Superior temporal gyrus (tissue), 1 donor: ENCODE data around the gene ADGRB2.

Experiments used
- DNase-seq: peaks from one replicate; pipeline ENCODE4 v3.0.0-alpha.2; 2016; ENCODE audit errors: extremely low spot score

The ADGRB2 gene

DNA sequence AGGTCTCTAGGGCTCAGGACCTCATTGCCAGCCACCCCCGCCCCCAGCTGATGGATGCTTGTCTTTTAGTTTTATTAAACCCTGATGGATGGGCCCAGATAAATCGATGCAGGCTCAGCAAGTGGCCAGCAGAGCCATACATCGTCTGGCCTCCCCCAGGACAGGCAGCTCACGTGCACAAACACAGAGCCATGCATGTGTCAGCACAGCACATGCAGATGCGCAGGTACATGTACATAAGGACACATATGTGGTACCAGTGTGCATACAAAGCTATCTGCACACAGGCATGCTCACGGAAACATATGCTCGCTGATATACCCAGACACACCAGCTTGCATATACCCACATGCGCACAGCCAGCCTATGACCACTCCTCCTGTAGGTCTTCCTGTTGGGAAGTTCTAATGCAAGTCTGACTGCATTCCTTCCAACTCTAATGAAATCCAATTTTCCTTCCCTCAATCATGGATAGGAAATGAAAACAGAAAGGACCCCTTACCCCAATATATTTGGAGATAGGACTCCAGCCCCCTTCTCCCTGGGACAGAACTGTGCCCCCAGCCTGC is 61.2 kb downstream of the ADGRB2 start:
- DNase-seq: no peak

DNA sequence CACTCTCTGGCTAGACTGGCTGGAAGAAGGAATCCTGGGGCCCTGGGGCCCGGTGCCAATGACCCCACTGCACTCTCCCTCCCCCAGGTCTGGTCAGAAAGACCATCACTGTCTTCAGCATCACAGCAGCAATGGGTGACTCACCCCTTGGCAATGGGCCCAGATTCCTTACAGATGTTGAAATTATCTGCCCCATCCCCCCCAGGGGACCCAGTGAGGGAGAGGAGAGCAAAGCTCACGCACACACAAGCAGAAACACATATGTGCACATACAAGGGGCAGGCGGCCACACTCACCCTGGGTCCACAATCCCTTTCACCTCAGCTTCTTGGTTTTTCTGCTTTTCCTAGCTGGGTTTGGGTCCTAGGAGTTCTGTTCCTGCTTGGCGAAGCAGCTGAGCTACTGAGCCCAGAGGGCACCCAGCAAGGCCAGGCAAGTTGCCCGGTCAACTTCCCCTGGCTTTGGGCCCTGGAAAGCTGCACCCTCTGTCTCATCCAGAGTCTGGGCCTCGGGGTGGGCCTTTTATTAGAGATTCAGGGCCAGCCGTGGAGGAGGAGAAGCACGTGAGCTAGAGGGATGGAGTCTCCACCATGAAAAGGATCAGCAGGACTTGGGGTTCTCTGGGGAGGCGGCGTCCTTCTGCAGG is 62.9 kb downstream of the ADGRB2 start:
- DNase-seq: peak; percentile 96

DNA sequence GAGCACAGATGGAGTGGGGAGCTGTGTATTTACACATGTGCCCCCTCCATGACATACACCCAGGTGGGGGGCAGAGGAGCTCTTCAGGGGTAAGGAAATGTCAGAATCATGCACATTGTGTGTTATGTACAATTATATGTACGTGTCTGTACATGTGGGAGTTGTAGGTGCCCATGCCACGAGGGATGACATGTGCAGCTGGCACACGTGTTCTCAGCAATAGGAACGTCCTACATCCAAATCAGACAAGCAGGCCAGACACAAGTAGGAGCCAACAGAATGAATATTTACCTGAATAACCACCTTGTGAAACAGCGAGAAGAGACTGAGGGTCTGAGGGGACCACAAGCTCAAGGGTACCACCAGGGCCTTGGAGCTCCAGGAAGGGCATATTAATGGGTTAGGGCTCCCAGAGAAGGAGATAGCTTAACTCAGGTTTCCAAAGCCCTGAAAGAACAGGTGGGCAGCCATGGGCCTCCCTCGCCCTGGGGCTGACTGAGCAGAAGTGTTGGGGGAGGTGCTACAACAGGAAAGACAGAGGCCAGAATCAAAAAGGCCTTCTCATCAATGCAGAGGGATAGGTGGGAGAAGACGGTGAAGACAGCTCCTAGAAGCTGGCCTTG is 63.6 kb downstream of the ADGRB2 start:
- no peak for DNase-seq

DNA sequence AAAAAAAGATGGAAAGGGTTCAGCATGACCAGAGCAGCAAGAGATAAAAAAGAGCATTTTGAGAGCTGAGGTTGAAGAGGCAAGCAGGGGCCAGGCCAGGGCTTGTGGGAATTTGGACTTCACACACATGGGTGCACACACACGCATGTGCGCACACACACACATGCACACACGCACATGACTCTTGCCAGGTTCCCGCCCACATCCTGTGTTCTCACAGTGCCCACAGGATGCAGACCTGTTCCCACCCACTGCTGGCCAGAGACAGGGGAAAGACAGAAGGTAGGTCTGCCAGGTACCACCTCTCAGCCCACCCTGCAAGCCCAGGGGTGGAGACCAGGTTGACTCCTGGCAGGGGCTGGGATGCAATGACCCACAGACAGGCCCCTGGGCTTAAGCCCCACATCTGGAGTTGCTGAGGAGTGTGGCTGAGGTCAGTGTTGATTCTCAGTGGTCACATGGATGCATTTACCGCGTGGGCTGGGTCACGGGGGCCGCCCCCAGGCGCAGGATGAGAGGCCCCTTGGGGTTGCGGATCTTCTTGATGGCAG is 64.7 kb downstream of the ADGRB2 start:
- no peak for DNase-seq

DNA sequence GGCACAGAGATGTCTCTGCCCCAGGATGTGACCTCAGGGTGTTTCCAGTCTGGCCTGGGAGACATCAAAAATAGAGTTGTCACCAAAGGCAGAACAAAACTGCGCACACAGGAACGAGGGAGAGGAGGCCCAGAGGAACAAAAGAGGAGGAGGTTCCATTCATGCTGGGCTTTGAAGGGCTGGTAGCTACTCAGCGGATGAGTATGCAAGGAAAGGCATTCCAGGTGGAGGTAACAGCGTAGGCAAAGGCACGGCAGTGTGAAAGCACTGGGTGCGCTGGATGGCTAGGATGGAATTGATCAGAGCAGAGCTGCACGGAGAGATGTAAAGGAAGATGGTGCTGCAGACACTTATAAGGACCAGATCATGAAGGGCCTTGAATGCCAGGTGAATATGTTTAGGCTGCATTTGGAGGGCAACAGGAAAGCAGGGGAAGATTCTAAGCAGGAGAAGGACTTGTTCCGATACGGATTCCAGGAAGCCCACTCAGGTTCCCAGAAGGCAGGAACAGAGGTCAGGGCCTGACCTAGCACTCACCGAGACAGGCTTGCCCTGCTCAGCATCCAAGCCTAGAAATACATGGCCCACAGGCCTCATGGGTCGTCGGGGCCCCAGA is 66.7 kb downstream of the ADGRB2 start:
- no peak for DNase-seq

DNA sequence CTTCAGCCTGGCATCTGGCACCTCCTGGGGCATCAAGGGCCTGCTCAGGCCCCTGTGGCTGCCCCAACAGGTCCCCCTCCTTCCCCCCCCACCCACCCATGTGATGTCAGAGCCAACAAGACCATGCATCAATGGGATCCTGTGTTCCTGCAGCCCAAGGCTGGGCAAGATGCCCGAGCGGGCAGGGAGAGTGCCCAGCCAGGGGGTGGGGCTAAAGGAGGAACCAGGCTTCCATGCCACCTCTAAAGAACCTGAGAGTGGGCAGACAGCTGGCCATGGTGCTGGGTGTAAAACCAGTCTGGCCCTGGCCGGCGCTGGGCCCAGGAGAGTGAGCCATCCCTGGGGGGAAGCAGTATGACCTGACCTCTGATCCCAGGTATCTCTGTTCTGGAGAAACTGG is 67.9 kb downstream of the ADGRB2 start:
- peak; percentile 96 for DNase-seq

DNA sequence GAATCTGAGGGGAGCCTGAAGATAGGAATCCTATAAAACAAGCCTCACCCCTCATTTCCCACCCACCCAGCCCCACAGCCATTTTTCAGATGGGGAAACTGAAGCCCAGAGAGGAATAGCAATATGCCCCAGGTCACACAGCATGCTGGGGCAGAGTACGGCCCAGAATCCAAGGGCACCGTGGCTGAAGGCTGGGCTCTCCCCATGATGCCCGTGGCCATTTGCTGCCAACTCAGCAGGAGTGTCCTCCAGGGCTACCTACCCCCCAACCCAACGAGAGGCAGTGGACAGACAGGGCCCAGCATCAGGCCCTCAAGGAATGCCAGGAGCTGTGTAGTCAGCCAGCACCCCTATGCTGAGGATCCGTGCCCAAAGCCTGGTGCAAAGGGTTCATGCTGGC is 68.8 kb downstream of the ADGRB2 start:
- DNase-seq: no peak

DNA sequence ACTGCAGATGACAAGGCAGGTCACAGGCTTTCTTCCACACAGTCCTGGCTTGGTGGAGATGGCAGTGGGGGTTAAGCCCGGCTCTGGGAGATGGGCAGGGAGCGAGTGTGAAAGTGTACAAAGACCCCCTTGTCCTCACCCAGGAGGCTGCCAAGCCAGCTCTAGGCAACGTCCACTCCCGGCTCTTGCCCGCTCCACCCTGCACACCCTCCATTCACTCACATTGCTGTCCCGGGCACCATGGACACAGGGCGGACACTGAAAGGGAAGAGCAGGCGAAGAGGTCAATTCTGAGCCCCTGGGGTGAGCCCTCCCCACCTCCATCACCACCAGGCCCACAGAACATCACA is 69.2 kb downstream of the ADGRB2 start:
- peak; percentile 92 for DNase-seq

DNA sequence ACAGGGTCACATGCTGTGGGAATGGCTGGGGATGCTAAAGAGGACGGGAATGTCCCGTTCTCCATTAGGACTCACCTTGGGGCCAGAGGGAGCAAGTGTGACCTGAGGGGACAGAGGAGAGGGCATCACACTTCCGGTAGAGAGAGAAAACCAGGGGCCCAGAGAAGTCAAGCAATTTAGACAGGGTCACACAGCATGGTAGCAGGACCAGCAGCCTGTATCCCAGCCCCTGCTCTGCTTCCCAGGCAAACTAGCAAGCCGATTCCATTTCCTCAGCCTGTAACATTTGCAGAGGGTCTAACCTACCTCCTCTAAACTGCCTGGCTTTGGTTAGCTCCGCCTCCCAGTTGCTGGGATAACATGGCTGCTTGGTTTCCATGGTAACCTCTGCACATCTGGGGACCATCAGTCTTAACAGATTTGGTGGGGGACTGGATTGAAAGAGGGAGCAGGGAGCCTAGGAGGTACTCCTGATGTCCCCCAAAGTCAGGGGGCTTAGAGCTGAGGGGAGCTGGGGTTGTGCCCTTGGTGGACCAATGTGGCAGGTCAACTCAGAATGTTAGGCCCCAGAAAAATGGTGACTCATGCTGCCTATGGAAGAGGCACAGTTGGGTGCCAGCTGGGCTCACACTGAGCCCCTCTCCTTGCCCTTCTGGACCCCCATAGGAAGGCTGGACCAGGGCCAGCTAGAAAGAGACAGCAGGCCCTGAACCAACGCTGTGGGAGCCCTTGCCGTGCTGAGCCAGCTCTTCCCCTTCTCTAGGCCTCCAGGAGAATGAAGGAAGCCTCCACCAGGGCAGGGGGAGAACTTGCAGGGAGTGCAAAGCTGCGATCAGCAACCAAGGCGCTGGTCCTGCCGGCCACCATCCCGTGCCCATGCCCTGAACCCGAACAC is 69.8 kb downstream of the ADGRB2 start:
- no peak for DNase-seq

DNA sequence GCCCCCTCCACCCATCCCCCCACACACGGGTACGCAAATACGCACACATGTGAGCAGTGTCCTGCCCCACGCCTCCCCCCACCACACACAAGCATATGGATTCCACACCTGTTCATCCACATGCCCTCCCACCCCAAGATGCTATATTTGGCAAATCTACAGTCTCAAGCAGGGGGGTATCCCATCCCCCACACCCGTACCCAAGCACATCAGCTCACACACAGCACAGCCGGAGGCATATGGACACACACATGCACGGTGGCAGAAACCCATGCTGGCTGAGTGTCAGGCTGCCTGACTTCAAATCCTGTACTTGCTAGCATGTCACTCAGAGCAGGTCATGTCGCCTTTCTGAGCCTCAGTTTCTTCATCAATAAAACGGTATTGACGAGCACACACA is 70.9 kb downstream of the ADGRB2 start:
- DNase-seq: no peak

DNA sequence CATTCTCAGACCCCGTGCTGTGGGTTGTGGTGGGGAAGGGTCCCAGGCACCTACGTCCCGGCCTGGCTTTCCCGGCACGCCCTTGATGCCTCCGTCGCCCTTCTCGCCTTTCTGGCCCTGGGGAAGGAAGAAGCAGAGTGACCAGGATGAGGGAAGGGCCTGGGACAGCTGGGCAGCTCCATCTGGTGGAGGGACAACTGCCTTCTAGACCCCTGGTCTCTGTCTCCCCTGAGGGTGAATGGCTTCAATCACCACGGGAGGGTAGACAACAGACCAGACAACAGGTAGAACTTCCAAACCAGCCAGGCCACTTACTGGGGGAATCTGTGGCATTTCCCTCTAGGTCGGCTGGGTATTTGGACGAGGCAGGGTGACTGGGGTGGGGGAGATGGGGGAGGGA is 72.2 kb downstream of the ADGRB2 start:
- DNase-seq: no peak

DNA sequence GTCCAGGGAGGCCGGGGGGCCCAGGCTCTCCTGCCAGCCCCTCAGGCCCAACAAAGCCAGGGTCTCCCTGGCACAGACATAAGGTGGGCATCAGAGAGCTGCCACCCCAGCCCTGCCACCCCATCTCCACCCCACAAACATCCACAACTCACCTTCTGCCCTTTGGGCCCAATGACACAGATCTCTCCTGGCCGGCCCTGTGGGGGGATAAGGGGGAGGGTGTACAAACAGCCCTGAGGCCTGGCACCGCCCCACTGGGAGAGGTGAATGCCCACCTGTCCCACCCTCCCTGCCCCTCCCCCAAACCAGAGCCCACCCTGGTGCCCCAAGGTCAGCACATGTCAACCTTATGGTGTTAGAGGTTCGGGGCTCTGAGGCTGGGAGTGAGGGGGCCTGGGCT is 72.7 kb downstream of the ADGRB2 start:
- no peak for DNase-seq

DNA sequence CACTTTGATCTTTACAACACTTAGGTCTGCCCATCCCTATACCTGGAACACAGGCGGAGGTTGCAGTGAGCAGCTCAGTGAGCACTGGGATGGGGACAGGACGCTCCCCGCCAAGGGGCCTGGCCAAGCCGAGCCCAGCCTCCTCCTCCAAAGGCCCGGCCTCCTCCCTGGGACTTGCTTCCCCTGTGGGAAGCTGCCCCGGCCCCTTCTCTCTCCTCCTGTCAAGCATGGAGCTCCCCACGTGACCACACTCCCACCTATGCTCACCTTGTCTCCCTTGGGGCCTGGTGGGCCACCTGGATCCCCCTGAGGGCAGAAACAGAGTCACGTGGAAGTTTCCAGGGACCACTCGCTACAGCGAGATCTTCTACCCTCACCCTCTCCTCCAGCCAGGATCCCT is 73.2 kb downstream of the ADGRB2 start:
- no peak for DNase-seq

DNA sequence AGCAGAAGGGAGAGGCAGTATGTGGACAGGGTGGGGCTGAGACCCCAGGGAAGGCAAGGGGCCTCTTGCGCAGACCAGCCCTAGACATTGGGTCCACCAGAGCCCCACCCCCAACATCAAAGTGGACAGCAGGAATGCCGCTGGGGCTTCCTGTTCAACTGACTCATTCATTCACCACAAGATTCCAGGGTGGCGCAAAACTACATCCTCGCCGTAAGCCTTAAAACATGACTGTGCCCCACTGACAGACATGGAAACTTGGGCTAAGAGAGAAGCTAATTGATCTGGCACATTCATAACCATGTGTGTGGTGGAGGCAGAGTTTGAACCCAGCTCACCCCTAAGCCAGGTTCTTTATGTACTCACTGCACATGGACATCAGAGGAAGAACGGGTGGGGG is 74.3 kb downstream of the ADGRB2 start:
- DNase-seq: no peak

DNA sequence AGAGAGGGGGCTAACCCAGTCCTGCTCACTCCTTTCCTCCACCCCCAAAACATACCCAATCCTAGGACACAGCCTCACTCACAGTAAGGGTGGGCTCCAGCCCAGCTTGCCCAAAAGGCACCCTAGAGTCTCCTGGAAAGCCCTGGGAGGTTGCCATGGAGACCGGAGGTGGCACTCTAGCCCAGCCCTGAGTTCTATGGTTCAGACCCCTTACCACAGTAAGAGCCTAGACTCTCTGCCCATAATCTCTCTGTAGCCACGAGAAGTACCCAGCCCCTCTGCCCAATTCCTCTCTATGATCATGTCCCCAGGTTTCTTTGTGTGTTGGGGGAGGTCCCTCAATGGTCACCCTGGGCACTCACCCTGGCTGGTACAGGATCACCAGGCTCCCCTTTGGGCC is 74.8 kb downstream of the ADGRB2 start:
- DNase-seq: no peak

DNA sequence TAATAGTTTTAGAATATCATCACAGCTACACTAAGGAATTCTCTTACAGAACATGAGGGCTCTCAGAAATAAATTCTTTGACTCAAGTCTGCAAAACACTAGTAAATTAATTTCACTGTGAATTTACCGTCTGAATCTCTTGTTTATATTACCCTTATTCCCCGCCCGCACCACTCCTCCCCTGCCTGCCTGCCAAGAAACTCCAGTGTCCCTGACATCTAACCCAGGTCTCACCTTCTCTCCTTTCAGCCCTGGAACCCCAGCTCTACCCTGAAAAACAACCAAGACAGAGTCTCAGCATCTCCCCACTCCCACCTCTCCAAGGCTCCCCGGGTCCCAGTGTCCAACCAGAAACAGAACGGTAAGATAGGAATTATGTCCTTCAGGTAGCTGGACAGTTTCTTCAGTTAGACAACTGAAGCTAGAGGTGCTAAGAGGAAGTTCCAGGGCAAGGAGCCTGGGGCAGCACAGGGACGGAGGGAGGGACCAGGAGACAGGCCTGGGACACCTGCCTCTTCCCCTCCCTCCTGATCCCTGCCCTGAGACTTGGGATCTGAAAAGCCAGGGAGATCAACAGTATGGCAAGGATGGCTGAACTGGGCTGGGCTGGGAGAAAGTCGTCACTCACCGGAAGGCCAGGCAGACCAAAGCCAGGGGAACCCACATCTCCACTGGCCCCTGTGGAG is 75.8 kb downstream of the ADGRB2 start:
- no peak for DNase-seq

DNA sequence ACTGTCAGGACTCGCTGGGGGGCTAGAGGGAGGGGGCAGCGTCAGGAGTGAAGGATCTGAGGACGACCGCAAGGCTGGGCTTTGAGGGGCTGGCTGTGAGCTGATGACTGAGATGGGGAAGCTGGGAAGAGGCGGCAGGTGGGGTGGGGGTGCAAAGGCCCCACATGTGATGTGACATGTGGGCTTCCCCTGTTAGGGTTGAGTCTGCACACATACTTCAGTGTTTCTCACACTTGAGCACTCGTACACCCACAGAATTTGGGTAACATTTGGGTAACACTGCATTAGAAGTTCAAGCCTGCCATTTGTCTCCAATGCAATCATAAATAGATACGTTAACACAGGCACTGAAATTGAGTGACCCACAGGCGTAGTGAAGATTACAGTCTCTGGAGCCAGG is 76.5 kb downstream of the ADGRB2 start:
- DNase-seq: no peak

DNA sequence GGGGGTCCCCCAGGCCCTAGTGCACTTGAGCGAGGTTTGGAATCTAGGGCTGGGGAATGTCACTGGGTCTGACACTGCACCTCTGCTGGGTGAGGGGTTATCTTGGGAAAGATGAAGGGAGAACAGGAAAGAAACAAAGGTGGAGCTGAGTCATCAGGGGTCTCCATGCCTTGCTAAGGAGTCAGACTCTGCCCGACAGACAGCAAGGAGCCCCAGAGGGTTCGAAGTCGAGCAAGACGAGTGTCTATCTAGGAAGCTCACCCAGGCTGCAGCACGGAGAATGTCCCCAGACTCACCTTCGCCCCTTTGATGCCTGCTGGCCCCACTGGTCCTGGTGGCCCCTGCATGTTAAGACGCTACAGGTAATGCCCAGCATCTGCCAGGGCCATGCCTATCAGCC is 78.3 kb downstream of the ADGRB2 start:
- no peak for DNase-seq

DNA sequence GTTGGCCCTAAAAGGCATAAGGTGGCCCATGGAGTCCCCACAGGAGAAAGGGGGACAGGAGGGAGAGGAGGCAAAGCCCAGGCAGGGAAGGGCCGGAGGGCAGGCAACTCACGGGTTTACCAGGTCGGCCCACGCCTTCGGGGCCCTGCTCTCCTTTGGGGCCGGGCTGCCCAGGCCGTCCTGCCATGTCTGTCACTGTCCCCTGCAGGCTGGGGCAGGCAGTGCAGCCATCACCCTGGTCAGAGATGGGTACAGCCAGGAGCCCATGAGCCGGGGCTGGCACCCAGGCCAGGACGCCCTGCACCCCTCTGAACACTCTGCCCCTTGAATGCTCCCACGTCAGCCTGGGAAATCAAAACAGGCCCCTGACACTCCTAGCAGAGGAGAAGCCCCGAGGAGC is 80.1 kb downstream of the ADGRB2 start:
- DNase-seq: no peak

DNA sequence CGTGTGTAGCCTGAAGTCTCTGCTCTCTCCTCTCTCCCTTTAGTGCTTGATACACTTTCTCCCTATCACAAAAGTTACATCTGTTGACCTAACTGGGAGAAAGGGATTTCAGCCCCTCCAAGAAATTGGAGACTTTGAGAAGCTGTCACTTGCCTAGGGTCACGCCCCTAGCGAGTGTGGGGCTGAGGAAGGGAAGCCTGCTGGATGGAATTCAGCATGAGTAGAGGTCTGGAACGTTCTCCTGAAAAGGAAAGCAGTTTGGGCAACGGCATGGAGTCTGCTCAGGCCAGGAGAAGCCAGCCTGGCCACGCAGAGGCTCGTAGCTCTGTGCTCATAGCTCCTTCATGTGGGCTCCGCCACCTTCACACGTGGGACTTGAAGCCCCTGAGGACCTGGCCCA is 82.7 kb downstream of the ADGRB2 start:
- DNase-seq: no peak

DNA sequence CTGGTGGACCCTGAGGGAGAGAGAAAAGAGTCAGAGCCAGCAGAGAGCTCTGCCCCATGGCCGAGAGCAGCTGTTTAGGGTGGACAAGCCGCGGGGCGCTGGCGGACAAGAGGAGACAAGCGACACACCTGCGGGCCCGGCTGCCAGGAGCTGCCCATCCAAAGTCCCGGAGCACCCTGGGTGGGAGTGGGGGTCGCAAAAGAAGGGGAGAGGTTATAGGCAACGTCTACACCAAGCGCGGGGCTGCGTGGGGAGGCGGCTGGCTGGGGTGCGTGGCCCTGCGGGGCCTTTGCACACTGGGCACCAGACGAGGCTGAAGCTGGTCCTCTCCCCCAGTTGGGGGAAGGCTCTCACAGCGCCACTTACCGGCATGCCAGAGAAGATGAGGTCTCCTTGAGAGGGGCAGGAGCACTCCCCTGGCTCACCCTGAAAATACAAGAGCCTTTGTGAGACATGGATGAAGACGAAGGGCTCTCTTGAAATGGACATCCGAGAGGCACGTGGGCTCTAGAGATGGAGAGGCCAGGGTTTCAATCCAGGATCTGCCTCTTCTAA is 84.4 kb downstream of the ADGRB2 start:
- no peak for DNase-seq
